HEK293T (cell line): ENCODE measurements around the gene OTUB2.

Experiments used
- CTCF ChIA-PET: fragments of 350-600 bp; formaldehyde crosslinking; extraction: SDS; loops from one replicate; lab custom pipeline; 2021; ENCODE audit warnings: antibody characterized with exemption, inconsistent platforms; lab: Yijun Ruan, JAX
- POLR2A ChIA-PET: fragments of 350-600 bp; formaldehyde crosslinking; extraction: SDS; loops from one replicate; lab custom pipeline; 2020; ENCODE audit warnings: antibody characterized with exemption, inconsistent platforms; lab: Yijun Ruan, JAX
- DNase-seq: peaks from one replicate; pipeline ENCODE4 v3.0.0; 2012; ENCODE audit warnings: mixed read lengths; ENCODE audit errors: extremely low spot score
- ARNT ChIP-seq: fragments of 450-650 bp; IDR thresholded peaks from 2 replicates; pipeline ENCODE4 v1.6.1; 2017; ENCODE audit warnings: mild to moderate bottlenecking
- BHLHE40 ChIP-seq: fragments of 450-650 bp; IDR thresholded peaks from 2 replicates; pipeline ENCODE4 v1.6.1; 2016; ENCODE audit warnings: mild to moderate bottlenecking, moderate library complexity, borderline replicate concordance
- CTBP1 ChIP-seq: fragments of 450-650 bp; IDR thresholded peaks from 2 replicates; pipeline ENCODE4 v1.6.1; 2016; ENCODE audit warnings: borderline replicate concordance
- ELF4 ChIP-seq: fragments of 450-650 bp; IDR thresholded peaks from 2 replicates; pipeline ENCODE4 v1.6.1; 2017; ENCODE audit warnings: antibody characterized with exemption
- FOXA1 ChIP-seq: fragments of 450-650 bp; IDR thresholded peaks from 2 replicates; pipeline ENCODE4 v1.6.1; 2016; ENCODE audit warnings: mild to moderate bottlenecking
- FOXK2 ChIP-seq: fragments of 450-650 bp; IDR thresholded peaks from 2 replicates; pipeline ENCODE4 v1.6.1; 2016; ENCODE audit warnings: mild to moderate bottlenecking
- FOXM1 ChIP-seq: fragments of 450-650 bp; IDR thresholded peaks from 2 replicates; pipeline ENCODE4 v1.6.1; 2017; ENCODE audit warnings: mild to moderate bottlenecking, borderline replicate concordance
- HDGF ChIP-seq: fragments of 450-650 bp; IDR thresholded peaks from 2 replicates; pipeline ENCODE4 v1.6.1; 2017; ENCODE audit warnings: antibody characterized with exemption, borderline replicate concordance
- L3MBTL2 ChIP-seq: fragments of 450-650 bp; conservative IDR thresholded peaks from 2 replicates; pipeline ENCODE4 v1.6.1; 2016; ENCODE audit warnings: mild to moderate bottlenecking
- LEF1 ChIP-seq: fragments of 450-650 bp; IDR thresholded peaks from 2 replicates; pipeline ENCODE4 v1.6.1; 2017; ENCODE audit warnings: mild to moderate bottlenecking, borderline replicate concordance
- NFRKB ChIP-seq: fragments of 450-650 bp; IDR thresholded peaks from 2 replicates; pipeline ENCODE4 v1.6.1; 2016; ENCODE audit warnings: mild to moderate bottlenecking, moderate library complexity
- PKNOX1 ChIP-seq: fragments of 450-650 bp; IDR thresholded peaks from 2 replicates; pipeline ENCODE4 v1.6.1; 2016
- SP1 ChIP-seq: fragments of 450-650 bp; IDR thresholded peaks from 2 replicates; pipeline ENCODE4 v1.6.1; 2017
- SUZ12 ChIP-seq: fragments of 450-650 bp; IDR thresholded peaks from 2 replicates; pipeline ENCODE4 v1.6.1; 2016; ENCODE audit warnings: mild to moderate bottlenecking
- TARDBP ChIP-seq: fragments of 450-650 bp; IDR thresholded peaks from 2 replicates; pipeline ENCODE4 v1.6.1; 2016
- ZNF384 ChIP-seq: fragments of 450-650 bp; IDR thresholded peaks from 2 replicates; pipeline ENCODE4 v1.6.1; 2016

OTUB2 gene

GRCh38 chr14:94014382-94014781, 11.8 kb upstream of the OTUB2 start:
- CTCF ChIA-PET: interaction anchor here (1.3 to 1.6 kb wide), 2 partner anchors 10 to 12 kb away, joined by 3 to 6 read pairs; partner anchors contain the start of gene OTUB2
- POLR2A ChIA-PET: no interaction called here
- DNase-seq: no peak
- TF ChIP-seq SUZ12 (no peak), CTBP1 (no peak), L3MBTL2 (no peak), ELF4 (no peak), SP1 (no peak), HDGF (no peak), FOXA1 (no peak), BHLHE40 (no peak), ZNF384 (no peak), LEF1 (no peak), FOXK2 (no peak), ARNT (no peak), PKNOX1 (no peak), FOXM1 (no peak), TARDBP (no peak), NFRKB (no peak)

DNA sequence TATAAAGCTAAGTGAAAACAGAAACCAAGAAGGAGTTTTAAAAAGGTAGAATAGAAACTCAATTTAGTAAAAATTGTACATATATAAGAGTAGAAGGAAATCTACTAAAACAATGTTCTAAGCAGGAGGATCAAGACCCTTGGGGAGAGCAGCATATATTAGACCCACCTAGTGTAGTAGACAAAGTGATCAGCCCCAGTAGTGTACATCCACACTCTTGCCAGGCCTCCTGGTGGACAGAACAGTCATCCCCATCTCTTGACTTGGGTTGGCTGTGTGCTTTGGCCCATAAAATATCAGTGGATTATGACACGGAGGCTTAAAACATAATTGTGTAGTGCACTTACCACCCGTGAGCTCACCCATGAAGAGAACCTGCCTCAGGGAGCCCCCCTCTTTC, 10.9 kb upstream of the OTUB2 start:
- no peak for DNase-seq
- POLR2A ChIA-PET: no interaction called here
- CTCF ChIA-PET: no interaction called here
- TF ChIP-seq TARDBP: no peak

GRCh38 chr14:94016446-94016976, 9.6 kb upstream of the OTUB2 start:
- ChIA-PET POLR2A (interaction anchor here (0.8 kb wide), 1 partner anchor 49 kb away, joined by 3 read pairs; no protein-coding TSS in a partner anchor), CTCF (no interaction called here)
- no peak for DNase-seq
- no peak for TF ChIP-seq FOXK2
- TF ChIP-seq FOXA1: no peak
- TF ChIP-seq CTBP1: no peak
- no peak for TF ChIP-seq SP1
- TF ChIP-seq LEF1: no peak
- TF ChIP-seq BHLHE40: no peak
- TF ChIP-seq PKNOX1: no peak
- no peak for TF ChIP-seq L3MBTL2
- TF ChIP-seq ELF4: no peak
- no peak for TF ChIP-seq SUZ12
- no peak for TF ChIP-seq HDGF
- no peak for TF ChIP-seq TARDBP
- no peak for TF ChIP-seq NFRKB
- TF ChIP-seq ARNT: no peak
- no peak for TF ChIP-seq FOXM1
- no peak for TF ChIP-seq ZNF384

GRCh38 chr14:94018308-94018707, 7.8 kb upstream of the OTUB2 start:
- ChIA-PET CTCF (no interaction called here), POLR2A (no interaction called here)
- TF ChIP-seq NFRKB (no peak), HDGF (no peak), PKNOX1 (0 out of 2 replicates have a peak, but pooled peaks have one; percentile 27), LEF1 (no peak), L3MBTL2 (no peak)
- no peak for DNase-seq

DNA sequence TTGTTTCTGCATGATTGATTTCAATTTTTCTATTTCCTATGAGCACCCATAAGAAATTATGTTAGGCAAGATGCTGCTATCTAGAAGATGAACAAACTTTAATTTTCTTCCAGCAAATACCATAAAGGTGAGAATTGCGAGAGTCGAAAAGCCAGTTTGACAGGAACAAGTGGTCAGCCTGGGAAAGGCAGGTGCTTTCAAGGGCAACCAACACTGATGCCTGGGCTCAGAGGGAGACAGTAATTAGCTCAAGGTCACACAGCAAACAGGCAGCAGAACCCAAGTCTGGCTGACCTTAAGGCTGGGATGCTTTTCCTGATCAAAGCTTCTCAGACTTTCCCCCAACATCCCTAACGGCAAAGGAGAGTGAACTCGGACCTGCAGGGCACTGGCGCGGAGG, 6.8 kb upstream of the OTUB2 start:
- TF ChIP-seq ELF4 (no peak), FOXK2 (no peak), FOXM1 (no peak), PKNOX1 (no peak), FOXA1 (no peak), TARDBP (no peak)
- ChIA-PET CTCF (no interaction called here), POLR2A (no interaction called here)
- DNase-seq: no peak

GRCh38 chr14:94020267-94020666, 5.9 kb upstream of the OTUB2 start:
- ChIA-PET POLR2A (no interaction called here), CTCF (interaction anchor here (1.5 kb wide), 1 partner anchor 16 kb away, joined by 5 read pairs; no protein-coding TSS in a partner anchor)
- no peak for DNase-seq
- no peak for TF ChIP-seq SP1
- no peak for TF ChIP-seq FOXM1
- TF ChIP-seq SUZ12: no peak
- TF ChIP-seq ELF4: no peak
- no peak for TF ChIP-seq TARDBP
- TF ChIP-seq HDGF: no peak
- no peak for TF ChIP-seq FOXA1
- no peak for TF ChIP-seq FOXK2
- TF ChIP-seq LEF1: no peak
- no peak for TF ChIP-seq ZNF384
- no peak for TF ChIP-seq L3MBTL2
